ENCODE data around the gene FBXL14. TPM values are rescaled to one million over a fixed set of nuclear protein-coding genes. Genes with fewer than 3 reads are reported as not detected.

FBXL14 gene
- total RNA-seq, 1 donor from 2014 or later = 21.6 TPM

DNA sequence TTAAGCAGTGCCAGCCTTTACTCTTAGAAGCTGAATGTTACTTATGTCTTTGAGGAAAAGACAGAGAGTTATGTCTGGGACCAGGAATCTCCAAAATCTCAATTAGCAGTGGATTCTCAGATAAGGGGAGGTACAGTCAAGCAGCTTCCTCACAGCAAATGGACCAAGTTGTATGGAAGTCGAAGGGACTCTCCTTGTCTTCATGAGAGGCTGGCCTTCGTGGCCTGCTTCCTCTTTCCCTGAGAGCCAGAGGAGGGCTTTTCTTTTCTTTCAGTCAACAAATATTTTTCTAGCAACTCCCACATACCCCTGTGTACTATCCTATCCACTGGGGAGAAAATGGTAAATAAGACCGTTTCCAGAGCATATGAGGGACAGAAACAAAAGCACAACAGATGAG lies 28.0 kb upstream of the FBXL14 start:
- peaks cover 20% of the 10 kb centered on the region for H3K4me1 Mint-ChIP-seq
- no peak overlapping the region for H3K4me3 Mint-ChIP-seq
- ChIA-PET POLR2A (no interaction called here), CTCF (interaction anchor here (0.6 kb wide), 1 partner anchor 11 kb away, joined by 3 read pairs; no protein-coding TSS in a partner anchor)
- no peaks in the 10 kb centered on the region for H3K9me3 Mint-ChIP-seq
- intact Hi-C loops (cut with micrococcal nuclease) = no loop called here
- H3K27ac Mint-ChIP-seq = no peak overlapping the region
- no peaks in the 10 kb centered on the region for H3K36me3 Mint-ChIP-seq (ENCODE audit: low read depth)
- H3K27me3 Mint-ChIP-seq = peaks cover 5% of the 10 kb centered on the region
- ATAC-seq (ENCODE audit: low read depth) (no peak), DNase-seq (no peak)
- TF ChIP-seq, protein P1, sequence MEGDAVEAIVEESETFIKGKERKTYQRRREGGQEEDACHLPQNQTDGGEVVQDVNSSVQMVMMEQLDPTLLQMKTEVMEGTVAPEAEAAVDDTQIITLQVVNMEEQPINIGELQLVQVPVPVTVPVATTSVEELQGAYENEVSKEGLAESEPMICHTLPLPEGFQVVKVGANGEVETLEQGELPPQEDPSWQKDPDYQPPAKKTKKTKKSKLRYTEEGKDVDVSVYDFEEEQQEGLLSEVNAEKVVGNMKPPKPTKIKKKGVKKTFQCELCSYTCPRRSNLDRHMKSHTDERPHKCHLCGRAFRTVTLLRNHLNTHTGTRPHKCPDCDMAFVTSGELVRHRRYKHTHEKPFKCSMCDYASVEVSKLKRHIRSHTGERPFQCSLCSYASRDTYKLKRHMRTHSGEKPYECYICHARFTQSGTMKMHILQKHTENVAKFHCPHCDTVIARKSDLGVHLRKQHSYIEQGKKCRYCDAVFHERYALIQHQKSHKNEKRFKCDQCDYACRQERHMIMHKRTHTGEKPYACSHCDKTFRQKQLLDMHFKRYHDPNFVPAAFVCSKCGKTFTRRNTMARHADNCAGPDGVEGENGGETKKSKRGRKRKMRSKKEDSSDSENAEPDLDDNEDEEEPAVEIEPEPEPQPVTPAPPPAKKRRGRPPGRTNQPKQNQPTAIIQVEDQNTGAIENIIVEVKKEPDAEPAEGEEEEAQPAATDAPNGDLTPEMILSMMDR (IDR thresholded peaks at IDR 0.05) = no peak

DNA sequence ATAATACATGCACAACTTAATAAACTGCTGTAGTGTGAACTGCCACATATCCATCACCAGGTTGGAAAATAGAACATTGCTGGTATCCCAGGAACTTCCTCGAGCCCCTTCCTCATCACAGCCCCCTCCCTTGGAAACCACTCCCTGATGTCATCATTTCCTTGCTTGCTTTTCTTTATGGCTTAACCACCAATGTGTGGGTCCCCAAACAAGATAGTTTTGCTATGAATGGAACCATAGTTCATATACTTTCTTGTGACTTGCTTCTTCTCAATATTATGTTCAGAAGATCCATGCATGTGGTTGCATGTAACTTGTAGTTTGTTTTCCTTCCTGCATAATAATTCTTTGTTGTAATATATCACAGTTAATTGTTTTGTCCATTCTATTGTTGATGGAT lies 25.7 kb upstream of the FBXL14 start:
- Mint-ChIP-seq H3K36me3 (ENCODE audit: low read depth) (no peaks in the 10 kb centered on the region), H3K27me3 (peaks cover 5% of the 10 kb centered on the region), H3K4me3 (no peak overlapping the region), H3K27ac (no peak overlapping the region), H3K4me1 (peaks cover 34% of the 10 kb centered on the region), H3K9me3 (no peaks in the 10 kb centered on the region)
- TF ChIP-seq, protein P1 (IDR thresholded peaks at IDR 0.05) = no peak
- intact Hi-C loops (cut with micrococcal nuclease) = no loop called here
- ATAC-seq (ENCODE audit: low read depth) (no peak), DNase-seq (no peak)
- ChIA-PET CTCF (no interaction called here), POLR2A (interaction anchor here (1.0 kb wide), 1 partner anchor 14 kb away, joined by 5 read pairs; no protein-coding TSS in a partner anchor)

DNA sequence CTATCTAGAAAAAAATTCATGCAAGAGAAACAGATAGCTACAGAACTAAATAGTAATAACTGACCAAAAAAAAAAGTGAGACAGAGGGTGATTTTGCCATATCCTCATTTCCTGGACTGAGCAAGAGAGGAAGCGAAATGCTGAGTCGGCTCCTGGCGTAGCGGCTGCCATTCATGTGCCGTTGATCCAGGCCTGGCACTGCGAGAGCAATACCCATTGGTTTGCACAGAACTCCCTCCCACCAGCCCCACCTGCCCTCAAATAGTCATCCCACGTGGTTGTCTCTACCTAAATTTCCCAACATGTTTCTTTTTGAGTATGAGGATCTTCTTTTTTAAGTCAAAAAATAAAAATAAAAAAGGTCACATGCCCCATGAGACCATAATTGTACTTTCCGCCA lies 25.2 kb upstream of the FBXL14 start:
- no peaks in the 10 kb centered on the region for H3K36me3 Mint-ChIP-seq (ENCODE audit: low read depth)
- DNase-seq (no peak), ATAC-seq (ENCODE audit: low read depth) (peak; percentile 31)
- ChIA-PET CTCF (interaction anchor here (1.0 kb wide), 1 partner anchor 15 kb away, joined by 4 read pairs; no protein-coding TSS in a partner anchor), POLR2A (interaction anchor here (0.7 to 1.0 kb wide), 2 partner anchors 13 to 272 kb away, joined by 5 to 6 read pairs; no protein-coding TSS in a partner anchor)
- peaks cover 5% of the 10 kb centered on the region for H3K27me3 Mint-ChIP-seq
- intact Hi-C loops (cut with micrococcal nuclease) = no loop called here
- H3K27ac Mint-ChIP-seq = no peak overlapping the region
- H3K9me3 Mint-ChIP-seq = no peaks in the 10 kb centered on the region
- H3K4me3 Mint-ChIP-seq = no peak overlapping the region
- H3K4me1 Mint-ChIP-seq = peaks cover 34% of the 10 kb centered on the region
- TF ChIP-seq, protein P1 (IDR thresholded peaks at IDR 0.05) = no peak

DNA sequence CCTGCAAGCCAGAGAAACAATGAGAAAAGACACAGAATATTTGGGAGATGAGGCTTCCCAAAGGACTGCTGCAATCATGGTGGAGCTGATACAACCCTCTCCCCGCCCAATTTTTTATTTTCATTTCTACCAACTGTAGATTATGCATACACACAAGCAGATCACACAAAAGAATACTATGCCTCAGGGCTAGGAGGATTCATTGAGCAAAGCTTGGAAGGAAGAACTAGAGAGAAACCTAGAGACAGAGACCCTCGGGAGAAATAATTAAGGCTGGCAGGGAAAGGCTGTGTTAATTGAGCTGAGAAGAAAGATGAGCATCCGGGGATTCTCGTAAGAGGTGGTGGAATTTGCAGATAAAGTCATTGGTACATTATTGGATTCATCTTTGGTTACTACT lies 24.8 kb upstream of the FBXL14 start:
- CTCF ChIA-PET = interaction anchor here (1.0 kb wide), 1 partner anchor 16 kb away, joined by 4 read pairs; no protein-coding TSS in a partner anchor
- H3K4me3 Mint-ChIP-seq = no peak overlapping the region
- ATAC-seq (ENCODE audit: low read depth) (no peak), DNase-seq (no peak)
- peaks cover 34% of the 10 kb centered on the region for H3K4me1 Mint-ChIP-seq
- H3K9me3 Mint-ChIP-seq = no peaks in the 10 kb centered on the region
- TF ChIP-seq, protein P1 (IDR thresholded peaks at IDR 0.05) = no peak
- no peak overlapping the region for H3K27ac Mint-ChIP-seq
- peaks cover 5% of the 10 kb centered on the region for H3K27me3 Mint-ChIP-seq
- intact Hi-C loops (cut with micrococcal nuclease) = no loop called here
- no peaks in the 10 kb centered on the region for H3K36me3 Mint-ChIP-seq (ENCODE audit: low read depth)
- POLR2A ChIA-PET = interaction anchor here (0.7 to 1.0 kb wide), 2 partner anchors 13 to 272 kb away, joined by 5 to 6 read pairs; no protein-coding TSS in a partner anchor

DNA sequence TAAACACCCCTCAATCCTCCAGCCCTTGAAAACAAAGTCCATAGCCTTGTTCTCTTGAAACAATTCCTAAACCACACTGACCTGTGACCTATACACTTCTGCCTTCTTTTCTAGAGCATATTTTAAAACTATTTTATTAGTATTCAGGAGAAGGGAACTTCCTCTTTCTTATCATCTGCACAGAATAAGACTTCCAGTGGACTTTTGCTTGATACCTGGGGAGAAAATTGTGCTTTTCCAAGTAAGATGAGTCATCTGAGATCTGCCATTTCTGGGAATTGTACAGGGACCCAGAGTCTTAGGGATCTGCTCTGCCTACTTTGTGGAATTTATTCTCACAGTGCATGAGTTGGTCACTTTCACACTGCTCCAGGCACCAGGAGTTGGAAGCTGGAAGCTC lies 24.1 kb upstream of the FBXL14 start:
- Mint-ChIP-seq H3K27me3 (peaks cover 5% of the 10 kb centered on the region), H3K4me1 (peaks cover 34% of the 10 kb centered on the region), H3K27ac (no peak overlapping the region), H3K9me3 (no peaks in the 10 kb centered on the region), H3K4me3 (no peak overlapping the region), H3K36me3 (ENCODE audit: low read depth) (no peaks in the 10 kb centered on the region)
- POLR2A ChIA-PET = no interaction called here
- ATAC-seq (ENCODE audit: low read depth) = no peak
- CTCF ChIA-PET = interaction anchor here (1.0 kb wide), 1 partner anchor 16 kb away, joined by 4 read pairs; no protein-coding TSS in a partner anchor
- intact Hi-C loops (cut with micrococcal nuclease) = loop anchor here (1.0 kb wide), 1 partner anchor 12 kb away; no protein-coding TSS in a partner anchor
- TF ChIP-seq, protein P1 (IDR thresholded peaks at IDR 0.05) = no peak
- no peak for DNase-seq

Data from activated B cell treated with CpG ODN at 0.5 μM for 24 hours (primary cell).